ENCODE measurements around the gene VAMP1. TPM values are rescaled to one million over a fixed set of nuclear protein-coding genes. Genes with fewer than 3 reads are reported as not detected.
"Not testable (repeated sequence)": the region's sequence is repeated elsewhere in the genome, so short reads cannot be mapped to it uniquely, and the experiment has no call there.

Gene VAMP1
- total RNA-seq, 5 donors from 2014 or later (not counting 1 experiment from before 2014, with no cell fraction given), result 64.6 to 92.2 (median 75.8) TPM

- no peaks in the 10 kb centered on the region for H3K36me3 ChIP-seq (ENCODE audit: control insufficient read depth in 2 of 2, extremely low read depth in 1 of 2, insufficient read depth in 1 of 2, low read length in 1 of 2)
- ATAC-seq (replicated peaks in 1 of 4), result peak; percentile 92 to 98 (median 96)
- no peaks in the 10 kb centered on the region for H3K9me3 ChIP-seq
- Mint-ChIP-seq H3K4me3 (peak overlapping the region in 2 of 3 donors; percentile 11 to 81), H3K27me3 (no peaks in the 10 kb centered on the region), H3K9me3 (no peaks in the 10 kb centered on the region), H3K27ac (peak overlapping the region; percentile 88 to 97), H3K4me1 (peaks cover 39 to 52% (median 43%) of the 10 kb centered on the region in 3 donors), H3K36me3 (no peaks in the 10 kb centered on the region)
- no peaks in the 10 kb centered on the region for H3K27me3 ChIP-seq (replicated peaks in 1 of 2; ENCODE audit: control insufficient read depth in 2 of 2, extremely low read depth in 1 of 2, insufficient read depth in 2 of 2, low read length in 1 of 2)
- H3K4me3 ChIP-seq (ENCODE audit: control insufficient read depth in 1 of 2, extremely low read depth in 1 of 2, low read length in 1 of 2), result no peak overlapping the region
- POLR2A ChIA-PET, result interaction anchor here (0.5 to 1.0 kb wide), 4 partner anchors 12 to 1492 kb away, joined by 3 to 5 read pairs (median 3); no protein-coding TSS in a partner anchor
- 50% methylated on average over 13 of the region's 17 CpGs for WGBS (ENCODE audit: insufficient coverage)
- DNase-seq, result peak in 12 of 35 experiments; percentile 32 to 68 (median 44)
- CTCF ChIA-PET, result interaction anchor here (0.6 to 1.3 kb wide), 9 partner anchors 9 to 36 kb away, joined by 3 to 5 read pairs (median 3); partner anchors contain the start of gene VAMP1 (in 1 of the 2)
- peaks cover 24 to 48% of the 10 kb centered on the region in 2 experiments for H3K4me1 ChIP-seq (ENCODE audit: control insufficient read depth in 1 of 2, extremely low read depth in 1 of 2, insufficient read depth in 2 of 2, low read length in 2 of 2)
- H3K27ac ChIP-seq (ENCODE audit: low read length), result peak overlapping the region; percentile 69
Measured at GRCh38 chr12:6434205-6435140, 36.0 kb downstream of the VAMP1 start.

- POLR2A ChIA-PET, result no interaction called here
Measured at GRCh38 chr12:6432991-6433390, 37.5 kb downstream of the VAMP1 start.

DNA sequence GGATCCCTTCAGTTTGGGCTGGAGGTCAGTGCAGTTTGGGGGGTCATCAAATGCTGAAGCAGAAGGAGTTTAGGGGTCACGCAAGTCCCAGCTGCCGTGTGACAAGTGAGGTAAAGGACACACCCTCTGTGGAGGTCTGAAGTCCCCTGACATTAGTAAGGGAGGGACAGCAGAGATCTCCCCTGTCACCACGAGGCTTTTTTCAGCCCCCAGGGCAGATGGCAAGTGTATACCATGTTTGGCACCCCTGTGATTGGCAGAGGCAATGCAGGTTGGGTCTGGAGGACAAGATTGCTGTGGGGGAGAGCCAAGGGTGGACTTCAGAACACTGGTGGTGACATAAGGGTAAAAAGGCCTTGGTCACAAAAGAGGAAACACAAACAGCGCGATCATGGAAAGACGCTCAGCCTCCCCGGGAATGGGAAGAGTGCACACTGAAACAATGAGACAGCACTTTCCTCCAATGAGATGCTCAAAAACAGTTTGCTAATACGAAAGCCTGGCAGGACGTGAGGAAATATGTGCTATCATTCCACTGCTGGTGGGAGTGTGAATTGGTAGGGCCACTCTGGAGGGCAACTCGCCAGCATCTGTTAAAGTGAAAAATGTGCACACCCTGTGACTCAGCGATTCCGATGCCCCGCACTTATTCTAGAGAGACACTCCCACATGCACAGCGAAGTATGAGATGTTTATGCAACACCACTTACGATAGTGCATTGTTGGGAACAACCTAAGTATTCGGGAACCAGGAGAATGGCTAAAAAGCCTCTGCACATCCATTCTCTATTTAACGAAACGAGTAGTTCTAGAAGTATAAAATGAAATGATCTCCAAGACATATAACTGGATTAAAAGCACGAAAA, 40.1 kb downstream of the VAMP1 start:
- Mint-ChIP-seq H3K27me3 (no peaks in the 10 kb centered on the region), H3K4me1 (peaks cover 62 to 80% (median 71%) of the 10 kb centered on the region in 3 donors), H3K27ac (peak overlapping the region; percentile 57 to 77), H3K4me3 (peak overlapping the region in 2 of 3 donors; percentile 39 to 42), H3K9me3 (no peaks in the 10 kb centered on the region), H3K36me3 (no peaks in the 10 kb centered on the region)
- ChIA-PET POLR2A (no interaction called here), CTCF (no interaction called here)
- 50% methylated on average over 10 of the region's 19 CpGs for WGBS (ENCODE audit: insufficient coverage)
- H3K27me3 ChIP-seq (replicated peaks in 1 of 2; ENCODE audit: control insufficient read depth in 2 of 2, extremely low read depth in 1 of 2, insufficient read depth in 2 of 2, low read length in 1 of 2), result no peaks in the 10 kb centered on the region
- H3K36me3 ChIP-seq (ENCODE audit: control insufficient read depth in 2 of 2, extremely low read depth in 1 of 2, insufficient read depth in 1 of 2, low read length in 1 of 2), result no peaks in the 10 kb centered on the region
- H3K4me1 ChIP-seq (ENCODE audit: control insufficient read depth in 1 of 2, extremely low read depth in 1 of 2, insufficient read depth in 2 of 2, low read length in 2 of 2), result peaks cover 43 to 73% of the 10 kb centered on the region in 2 experiments
- peak in 1 of 35 experiments; percentile 35 for DNase-seq
- ATAC-seq (replicated peaks in 1 of 4), result no peak
- no peak overlapping the region for H3K27ac ChIP-seq (ENCODE audit: low read length)
- H3K9me3 ChIP-seq, result no peaks in the 10 kb centered on the region
- no peak overlapping the region for H3K4me3 ChIP-seq (ENCODE audit: control insufficient read depth in 1 of 2, extremely low read depth in 1 of 2, low read length in 1 of 2)

More at GRCh38 chr12:6432991-6433390, 37.5 kb downstream of the VAMP1 start:
- Histone ChIP-seq H3K36me3 (ENCODE audit: control insufficient read depth in 2 of 2, extremely low read depth in 1 of 2, insufficient read depth in 1 of 2, low read length in 1 of 2) (no peaks in the 10 kb centered on the region), H3K9me3 (no peaks in the 10 kb centered on the region), H3K4me3 (ENCODE audit: control insufficient read depth in 1 of 2, extremely low read depth in 1 of 2, low read length in 1 of 2) (no peak overlapping the region), H3K27me3 (replicated peaks in 1 of 2; ENCODE audit: control insufficient read depth in 2 of 2, extremely low read depth in 1 of 2, insufficient read depth in 2 of 2, low read length in 1 of 2) (no peaks in the 10 kb centered on the region), H3K4me1 (ENCODE audit: control insufficient read depth in 1 of 2, extremely low read depth in 1 of 2, insufficient read depth in 2 of 2, low read length in 2 of 2) (peaks cover 24 to 49% of the 10 kb centered on the region in 2 experiments), H3K27ac (ENCODE audit: low read length) (no peak overlapping the region)
- peak overlapping the region; percentile 49 to 88 for H3K27ac Mint-ChIP-seq
- H3K27me3 Mint-ChIP-seq, result no peaks in the 10 kb centered on the region
- peaks cover 41 to 57% (median 48%) of the 10 kb centered on the region in 3 donors for H3K4me1 Mint-ChIP-seq
- ATAC-seq (replicated peaks in 1 of 4) (peak in 3 of 4 experiments; percentile 43 to 69 (median 49)), DNase-seq (peak in 4 of 35 experiments; percentile 15 to 55 (median 23))
- 11% methylated on average over 3 of the region's 5 CpGs for WGBS (ENCODE audit: insufficient coverage)
- H3K36me3 Mint-ChIP-seq, result no peaks in the 10 kb centered on the region
- peak overlapping the region in 1 of 3 donors; percentile 81 for H3K4me3 Mint-ChIP-seq
- no peaks in the 10 kb centered on the region for H3K9me3 Mint-ChIP-seq
- CTCF ChIA-PET, result interaction anchor here in 1 of 2 donors (1.0 kb wide), 1 partner anchor 27 kb away, joined by 4 read pairs; no protein-coding TSS in a partner anchor

GRCh38 chr12:6428326-6428725, 42.2 kb downstream of the VAMP1 start:
- Mint-ChIP-seq H3K4me3 (peak overlapping the region in 1 of 3 donors; percentile 27), H3K9me3 (no peaks in the 10 kb centered on the region), H3K4me1 (peaks cover 59 to 69% (median 68%) of the 10 kb centered on the region in 3 donors), H3K27me3 (no peaks in the 10 kb centered on the region), H3K36me3 (no peaks in the 10 kb centered on the region), H3K27ac (peak overlapping the region; percentile 95)
- Histone ChIP-seq H3K36me3 (ENCODE audit: control insufficient read depth in 2 of 2, extremely low read depth in 1 of 2, insufficient read depth in 1 of 2, low read length in 1 of 2) (no peaks in the 10 kb centered on the region), H3K27ac (ENCODE audit: low read length) (no peak overlapping the region), H3K4me1 (ENCODE audit: control insufficient read depth in 1 of 2, extremely low read depth in 1 of 2, insufficient read depth in 2 of 2, low read length in 2 of 2) (peaks cover 34 to 67% of the 10 kb centered on the region in 2 experiments), H3K9me3 (no peaks in the 10 kb centered on the region), H3K4me3 (ENCODE audit: control insufficient read depth in 1 of 2, extremely low read depth in 1 of 2, low read length in 1 of 2) (no peak overlapping the region), H3K27me3 (replicated peaks in 1 of 2; ENCODE audit: control insufficient read depth in 2 of 2, extremely low read depth in 1 of 2, insufficient read depth in 2 of 2, low read length in 1 of 2) (no peaks in the 10 kb centered on the region)
- WGBS (ENCODE audit: insufficient coverage), result no CpG with 5 or more reads among the region's 3 CpGs
- CTCF ChIA-PET, result interaction anchor here in 1 of 2 donors (0.6 kb wide), 1 partner anchor 98 kb away, joined by 5 read pairs; no protein-coding TSS in a partner anchor
- DNase-seq (no peak), ATAC-seq (replicated peaks in 1 of 4) (no peak)
- POLR2A ChIA-PET, result interaction anchor here in 1 of 2 donors (0.7 to 0.9 kb wide), 2 partner anchors 16 to 37 kb away, joined by 4 to 7 read pairs; no protein-coding TSS in a partner anchor

DNA sequence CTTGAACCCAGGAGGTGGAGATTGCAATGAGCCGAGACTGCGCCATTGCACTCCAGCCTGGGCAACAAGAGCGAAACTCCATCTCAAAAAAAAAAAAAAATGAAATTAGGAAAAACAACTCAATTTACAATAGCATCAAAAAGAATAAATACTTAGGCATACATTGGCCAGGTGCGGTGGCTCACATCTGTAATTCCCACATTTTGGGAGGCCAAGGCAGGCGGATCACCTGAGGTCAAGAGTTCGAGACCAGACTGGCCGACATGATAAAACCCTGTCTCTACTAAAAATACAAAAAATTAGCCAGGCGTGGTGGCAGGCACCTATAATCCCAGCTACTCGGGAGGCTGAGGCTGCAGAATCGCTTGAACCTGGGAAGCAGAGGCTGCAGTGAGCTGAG, 42.7 kb downstream of the VAMP1 start:
- H3K36me3 ChIP-seq (ENCODE audit: control insufficient read depth in 2 of 2, extremely low read depth in 1 of 2, insufficient read depth in 1 of 2, low read length in 1 of 2); H3K36me3 Mint-ChIP-seq; ATAC-seq (replicated peaks in 1 of 4); H3K27me3 Mint-ChIP-seq; H3K4me3 ChIP-seq (ENCODE audit: control insufficient read depth in 1 of 2, extremely low read depth in 1 of 2, low read length in 1 of 2); H3K27me3 ChIP-seq (replicated peaks in 1 of 2; ENCODE audit: control insufficient read depth in 2 of 2, extremely low read depth in 1 of 2, insufficient read depth in 2 of 2, low read length in 1 of 2); H3K9me3 Mint-ChIP-seq; H3K9me3 ChIP-seq; DNase-seq: not testable (repeated sequence)
- ChIA-PET CTCF (interaction anchor here (0.6 to 2.6 kb wide), 4 partner anchors 19 to 104 kb away, joined by 3 to 16 read pairs (median 3); partner anchors contain the start of gene TAPBPL (in 1 of the 2)), POLR2A (interaction anchor here in 1 of 2 donors (0.7 to 0.9 kb wide), 3 partner anchors 16 to 95 kb away, joined by 4 to 7 read pairs (median 5); no protein-coding TSS in a partner anchor)
- Mint-ChIP-seq H3K27ac (peak overlapping the region; percentile 95), H3K4me3 (peak overlapping the region in 1 of 3 donors; percentile 27), H3K4me1 (peaks cover 59 to 67% (median 65%) of the 10 kb centered on the region in 3 donors)
- 100% methylated on average over 1 of the region's 10 CpGs for WGBS (ENCODE audit: insufficient coverage)
- peaks cover 29 to 63% of the 10 kb centered on the region in 2 experiments for H3K4me1 ChIP-seq (ENCODE audit: control insufficient read depth in 1 of 2, extremely low read depth in 1 of 2, insufficient read depth in 2 of 2, low read length in 2 of 2)
- H3K27ac ChIP-seq (ENCODE audit: low read length), result peak overlapping the region; percentile 94

All from T-cell (primary cell).